NCI-H1930 (cell line): ENCODE data around the gene KSR1.
"Not testable (repeated sequence)": the region's sequence is repeated elsewhere in the genome, so short reads cannot be mapped to it uniquely, and the experiment has no call there.

Experiments used
- DNase-seq, 2 experiments: peaks; one replicate each; lab custom pipeline; 2025; lab: John Stamatoyannopoulos, UW

KSR1 gene

DNA sequence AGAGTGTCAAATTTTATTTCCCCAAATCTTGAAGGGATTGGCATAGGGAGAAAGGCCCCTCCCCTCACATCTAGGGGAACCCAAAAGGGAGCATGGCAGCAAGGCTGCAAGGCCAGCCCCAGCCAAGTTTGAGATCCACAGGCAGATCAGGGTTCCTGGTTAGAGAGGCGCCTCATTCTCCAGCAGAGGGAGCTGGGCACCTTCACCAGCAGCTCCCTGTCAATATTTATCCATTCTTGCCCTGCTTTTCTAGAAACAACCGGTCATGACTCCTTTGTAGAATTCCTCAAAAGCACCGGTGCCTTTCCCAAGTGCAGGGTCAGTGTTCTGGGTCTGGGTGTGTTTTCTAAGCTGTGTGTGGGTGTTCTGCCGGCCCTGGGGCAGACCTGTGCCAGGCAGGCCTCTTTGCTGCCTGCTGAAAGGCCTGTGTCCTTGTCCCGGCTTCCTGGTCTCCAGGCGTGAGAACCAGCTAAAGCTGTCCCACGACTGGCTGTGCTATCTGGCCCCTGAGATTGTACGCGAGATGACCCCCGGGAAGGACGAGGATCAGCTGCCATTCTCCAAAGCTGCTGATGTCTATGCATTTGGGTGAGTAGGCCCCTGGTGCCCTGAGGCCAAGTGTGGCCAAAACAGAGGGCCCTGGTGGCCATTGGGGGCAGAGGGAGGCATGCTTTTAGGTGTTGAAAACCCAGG, 153.5 kb downstream of the KSR1 start:
- no peak for DNase-seq

DNA sequence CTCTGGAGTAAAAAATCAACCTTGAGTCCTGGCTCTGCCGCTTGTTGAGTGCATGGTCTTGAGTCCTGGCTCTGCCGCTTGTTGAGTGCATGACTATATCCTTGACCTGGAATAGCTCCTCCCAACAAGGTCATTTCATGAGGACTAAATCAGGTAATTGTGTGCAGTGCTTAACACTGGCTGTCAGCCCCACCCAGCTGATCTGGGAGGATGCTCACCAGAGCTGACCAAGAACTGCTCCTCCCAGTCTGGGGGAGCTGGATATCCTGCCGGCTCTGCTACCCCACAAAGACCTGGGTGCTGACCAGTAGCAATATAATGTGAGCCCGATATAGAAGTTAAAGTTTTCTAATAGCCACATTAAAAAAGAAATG, 154.0 kb downstream of the KSR1 start:
- DNase-seq: no peak

DNA sequence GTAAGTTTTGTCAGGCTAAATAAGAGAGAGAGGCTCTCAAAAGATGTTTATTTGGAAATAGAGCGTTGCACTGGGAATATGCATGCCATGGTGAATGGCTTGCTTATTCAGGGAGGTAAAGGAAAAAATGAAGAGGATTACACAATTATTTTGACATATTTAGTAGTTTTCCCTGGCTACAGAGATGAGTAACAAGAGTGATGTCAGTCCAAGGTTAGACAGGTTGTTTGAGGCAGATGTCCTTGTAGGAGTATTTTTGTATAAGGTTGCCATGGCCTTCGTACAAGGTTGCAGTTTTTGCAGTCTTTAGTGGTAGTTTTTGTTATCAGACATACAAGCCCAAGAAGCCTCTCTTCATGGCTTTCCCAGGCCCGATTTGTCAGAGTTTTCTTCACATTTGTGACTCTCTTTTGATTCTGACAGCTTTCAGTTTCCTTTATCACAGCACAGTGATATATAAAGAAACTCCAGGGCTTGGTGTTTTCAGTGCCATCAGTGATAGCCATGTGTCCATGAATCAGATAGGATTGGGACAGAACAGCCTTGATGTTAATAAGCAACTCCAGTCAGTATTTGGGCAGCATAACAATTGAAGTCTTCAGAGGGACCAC, 156.0 kb downstream of the KSR1 start:
- DNase-seq: no peak

DNA sequence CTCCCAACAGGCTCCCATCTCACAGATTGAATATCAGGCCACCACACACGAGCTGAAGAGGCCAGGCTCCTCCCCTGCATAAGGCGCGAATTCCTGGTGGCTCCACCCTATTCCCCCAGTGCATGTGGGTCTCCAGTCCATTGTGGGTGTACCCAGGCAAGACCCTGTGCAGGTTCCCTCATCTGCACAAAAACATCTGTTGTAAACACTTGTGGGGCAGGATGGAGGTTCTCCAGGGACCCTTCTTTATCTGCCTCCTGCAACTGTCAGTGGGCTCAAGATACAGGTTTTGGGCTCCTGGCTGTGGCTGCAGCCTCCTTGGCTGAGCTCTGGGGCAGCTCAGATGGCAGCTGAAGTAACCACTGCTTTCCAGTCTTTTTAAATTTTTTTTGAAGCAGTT, 157.2 kb downstream of the KSR1 start:
- DNase-seq: no peak

DNA sequence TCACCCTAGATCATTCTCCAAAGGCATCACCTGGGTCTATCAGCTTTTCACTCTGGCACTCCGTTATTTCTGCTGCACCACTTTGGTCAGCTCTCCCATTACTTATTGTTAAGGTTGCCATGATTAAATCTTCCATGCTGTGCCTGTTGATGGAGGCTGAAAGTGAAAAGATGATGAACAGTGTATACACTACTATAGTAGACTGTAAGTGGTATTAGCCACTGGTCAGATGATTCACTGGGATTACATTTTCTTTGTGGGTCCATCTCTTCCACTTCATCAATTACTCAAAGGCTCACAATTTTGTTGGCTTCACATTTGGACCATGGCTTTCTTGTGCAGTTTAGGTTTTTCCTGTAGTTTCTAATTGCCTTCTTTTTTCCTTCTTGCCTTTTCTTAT, 158.9 kb downstream of the KSR1 start:
- DNase-seq: no peak

DNA sequence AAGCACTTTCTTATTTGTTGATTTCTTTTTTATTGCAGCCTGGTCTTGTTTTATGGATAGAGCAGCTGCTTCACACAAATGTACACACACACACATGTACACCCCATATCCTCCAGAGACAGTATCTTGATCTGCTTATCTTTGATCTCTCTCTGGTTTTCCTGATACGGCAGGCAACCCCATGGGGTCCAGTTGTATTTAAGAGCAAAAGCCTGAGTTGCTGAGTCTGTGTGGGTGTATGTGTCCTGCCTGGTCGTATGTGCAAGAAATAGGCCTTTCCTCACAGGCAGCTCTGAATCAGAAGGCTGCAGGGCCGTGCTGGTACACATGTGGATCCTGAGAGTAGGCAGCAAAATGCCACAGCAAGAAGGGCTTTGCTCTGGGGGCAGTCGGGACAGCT, 160.2 kb downstream of the KSR1 start:
- DNase-seq: no peak

DNA sequence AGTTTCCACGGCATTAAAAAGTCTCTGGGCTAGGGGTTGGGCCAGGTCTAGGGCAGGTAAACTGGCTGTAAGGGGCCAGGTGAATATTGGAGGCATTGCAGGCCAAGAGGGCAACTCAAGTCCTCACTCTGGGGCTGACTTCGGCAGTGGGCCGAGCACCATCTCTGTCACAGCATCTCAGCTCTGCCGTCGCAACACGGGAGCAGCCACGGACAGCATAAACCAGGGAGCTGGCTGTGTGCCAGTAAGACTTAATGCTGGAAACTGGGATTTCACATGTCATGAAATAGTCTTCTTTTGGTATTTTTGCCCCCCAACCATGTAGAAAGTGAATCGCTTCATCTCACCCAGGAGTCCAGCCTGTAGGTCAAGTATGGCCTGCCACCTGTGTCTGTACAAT, 162.2 kb downstream of the KSR1 start:
- DNase-seq: no peak

DNA sequence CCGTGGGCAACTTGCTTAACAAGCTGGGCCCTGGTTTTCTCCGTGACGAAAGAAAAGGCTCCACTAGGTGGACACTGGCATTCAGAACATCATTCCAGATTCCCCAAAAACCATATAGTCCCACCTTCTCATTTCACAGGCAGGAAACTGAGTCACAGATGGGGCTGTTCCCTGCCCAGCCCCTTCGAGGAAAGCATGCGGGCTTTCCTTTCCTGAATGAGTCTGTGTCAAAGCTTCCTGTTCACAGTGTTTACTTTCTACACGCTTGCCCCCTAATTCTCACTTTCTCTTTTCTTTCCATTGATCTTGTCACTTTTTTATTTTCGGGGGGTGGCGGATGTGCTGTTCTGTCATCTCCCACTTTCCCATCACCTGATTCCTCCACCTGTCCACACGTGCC, 164.5 kb downstream of the KSR1 start:
- no peak for DNase-seq

DNA sequence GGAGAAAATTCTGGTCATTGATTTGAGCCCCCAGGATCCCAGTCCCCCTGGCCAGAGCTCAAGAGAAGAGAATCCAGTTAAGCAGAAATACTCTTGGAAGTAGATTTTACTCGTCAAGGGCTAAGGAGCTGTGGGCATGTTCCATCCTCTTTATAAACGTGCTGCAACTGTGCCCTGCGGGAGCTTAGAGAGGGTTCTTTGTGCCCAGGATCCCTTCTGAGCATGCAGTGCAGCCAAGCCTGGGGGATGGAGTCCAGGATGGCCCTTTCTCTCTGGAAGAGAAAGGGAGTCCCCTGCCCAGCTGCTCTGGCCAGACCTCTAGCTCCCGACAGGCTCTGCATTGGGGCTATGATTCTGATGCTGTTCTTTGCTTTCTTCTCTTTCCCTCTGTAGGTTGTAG, 165.3 kb downstream of the KSR1 start:
- DNase-seq: no peak

DNA sequence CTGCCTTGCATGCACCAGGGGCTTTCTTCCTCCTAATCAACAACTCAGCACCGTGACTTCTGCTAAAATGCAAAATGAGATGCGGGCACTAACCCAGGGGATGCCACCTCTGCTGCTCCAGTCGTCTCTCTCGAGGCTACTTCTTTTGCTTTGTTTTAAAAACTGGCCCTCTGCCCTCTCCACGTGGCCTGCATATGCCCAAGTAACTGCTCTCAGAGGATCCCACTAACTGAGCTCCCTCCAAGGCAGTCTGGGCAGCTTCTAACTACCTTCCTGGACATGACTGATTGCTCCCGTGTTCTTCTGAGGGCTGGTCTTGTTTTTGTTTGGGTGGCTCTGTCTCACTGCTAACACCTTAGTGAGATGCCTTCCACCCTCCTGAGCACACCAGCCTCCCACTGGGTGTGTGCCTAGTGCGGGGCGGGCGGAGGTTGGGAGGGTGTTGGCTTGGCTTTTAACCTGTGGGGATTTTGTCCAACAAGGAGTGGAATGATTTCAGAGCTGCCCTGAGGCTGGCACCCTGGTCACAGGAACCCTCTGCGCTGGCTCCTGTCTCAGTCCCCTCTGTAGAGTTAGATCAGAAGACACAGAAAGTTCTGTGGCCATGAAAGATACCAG, 165.8 kb downstream of the KSR1 start:
- no peak for DNase-seq

DNA sequence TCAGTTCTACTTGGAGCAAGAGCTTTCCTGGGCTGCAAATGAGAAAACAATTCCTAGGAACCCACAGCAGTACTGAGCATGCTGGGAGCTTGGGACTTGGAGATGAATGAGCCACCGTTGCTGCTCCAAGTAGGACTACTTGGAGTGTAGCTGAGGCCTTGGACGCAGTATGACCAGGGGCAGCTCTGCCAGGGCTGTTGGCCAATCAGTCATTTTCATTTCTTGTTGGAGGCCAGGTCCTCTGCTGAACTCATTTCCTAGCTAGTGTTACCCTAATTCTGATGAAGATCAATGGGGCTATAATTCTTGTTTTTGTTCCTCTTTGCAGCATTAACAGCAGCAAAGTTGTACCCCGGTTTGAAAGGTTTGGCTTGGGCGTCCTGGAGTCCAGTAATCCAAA, 166.7 kb downstream of the KSR1 start:
- no peak for DNase-seq

DNA sequence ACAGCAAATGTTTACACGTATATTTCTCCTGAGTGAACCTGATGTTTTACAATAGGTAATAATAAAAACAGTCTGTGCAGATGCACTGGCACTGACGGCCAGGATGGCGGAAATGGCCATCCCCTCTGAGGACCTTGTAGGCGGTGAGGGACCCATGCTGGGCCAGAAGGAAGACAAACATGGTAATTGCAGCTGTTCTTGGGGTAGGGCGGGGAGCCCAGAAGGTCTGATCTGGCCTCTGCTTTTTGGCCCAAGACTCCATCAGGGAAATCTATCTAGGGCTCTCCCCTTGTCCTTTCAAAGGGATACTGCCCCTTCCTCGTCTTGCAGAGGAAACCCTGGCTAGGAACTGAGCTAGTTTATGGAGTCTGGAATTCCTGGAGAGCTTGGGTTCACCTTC, 167.4 kb downstream of the KSR1 start:
- DNase-seq: no peak

DNA sequence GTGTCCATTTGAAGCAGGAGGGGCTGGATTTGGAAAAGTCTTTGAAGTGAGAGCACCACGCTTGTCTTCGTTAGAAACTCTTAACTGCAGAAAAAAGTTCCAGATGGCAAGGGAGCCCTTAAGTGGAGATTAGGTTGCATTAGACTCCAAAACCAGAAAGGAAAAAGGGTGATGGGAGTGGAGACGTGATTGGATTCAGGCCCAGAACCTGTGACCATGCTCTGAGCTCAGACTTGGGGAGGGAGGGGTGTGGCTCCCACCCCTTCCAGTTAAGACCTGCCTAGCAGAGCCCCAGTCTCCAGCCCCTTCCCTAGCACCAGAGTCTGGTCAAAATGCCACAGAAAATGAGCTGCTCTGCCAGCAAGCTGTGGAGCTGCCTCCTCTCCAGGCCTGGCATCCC, 168.3 kb downstream of the KSR1 start:
- DNase-seq: no peak

DNA sequence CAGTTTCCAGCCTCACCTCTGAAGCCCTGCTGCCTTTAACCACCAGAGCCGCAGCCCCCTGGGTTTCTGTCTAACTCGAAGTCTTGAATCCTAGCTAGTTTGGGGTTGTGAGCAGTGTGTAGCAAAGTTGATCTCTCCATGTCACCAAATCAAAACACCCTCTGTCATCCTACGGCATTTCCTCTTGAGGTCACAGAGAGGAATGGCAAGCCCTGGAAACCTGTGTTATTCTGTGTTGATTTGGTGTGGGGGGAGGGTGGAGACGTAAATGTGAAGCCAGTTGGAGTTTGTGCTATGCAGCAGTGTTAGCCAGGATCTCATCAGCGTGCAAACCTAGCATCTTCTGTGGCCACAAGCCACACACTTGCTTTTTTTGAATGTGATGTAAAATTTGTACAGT, 169.6 kb downstream of the KSR1 start:
- no peak for DNase-seq

DNA sequence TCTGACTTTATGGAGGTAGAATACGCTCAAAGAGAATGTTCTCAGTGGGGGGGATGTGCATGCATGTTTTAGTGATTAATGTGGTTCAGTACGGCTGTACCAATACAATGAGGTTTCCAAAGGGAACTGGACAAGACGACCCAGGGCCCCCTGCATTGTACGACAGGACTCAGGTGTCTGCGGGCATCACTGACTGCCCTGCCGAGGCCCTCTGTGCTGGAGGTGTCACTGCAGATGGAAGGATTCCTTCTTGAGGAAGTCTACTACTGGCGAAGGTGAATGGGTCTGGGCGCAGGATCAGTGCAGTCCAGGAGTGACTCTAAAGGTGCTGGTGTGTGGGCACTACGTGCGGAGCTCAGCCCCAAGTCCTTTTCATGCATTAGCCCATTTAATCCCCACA, 171.3 kb downstream of the KSR1 start:
- no peak for DNase-seq

DNA sequence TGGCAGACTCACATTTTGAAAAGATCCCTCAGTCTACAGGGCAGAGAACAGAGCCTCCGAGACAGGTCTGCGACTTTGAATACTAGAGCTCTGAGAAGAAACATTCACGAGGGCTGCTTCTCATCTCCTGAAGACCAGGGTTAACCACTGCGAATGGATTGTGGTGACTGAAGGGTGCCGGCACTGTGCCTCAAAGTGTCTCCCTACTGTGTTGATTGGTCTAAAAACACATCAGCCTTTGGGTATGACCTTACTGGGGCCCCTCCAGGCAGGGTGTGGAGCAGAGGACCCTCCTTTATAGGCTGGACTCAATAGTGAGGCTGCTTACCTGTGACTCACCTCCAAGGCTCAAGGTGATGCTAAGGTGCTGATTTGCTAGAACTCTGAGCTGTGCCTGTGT, 172.1 kb downstream of the KSR1 start:
- no peak for DNase-seq

DNA sequence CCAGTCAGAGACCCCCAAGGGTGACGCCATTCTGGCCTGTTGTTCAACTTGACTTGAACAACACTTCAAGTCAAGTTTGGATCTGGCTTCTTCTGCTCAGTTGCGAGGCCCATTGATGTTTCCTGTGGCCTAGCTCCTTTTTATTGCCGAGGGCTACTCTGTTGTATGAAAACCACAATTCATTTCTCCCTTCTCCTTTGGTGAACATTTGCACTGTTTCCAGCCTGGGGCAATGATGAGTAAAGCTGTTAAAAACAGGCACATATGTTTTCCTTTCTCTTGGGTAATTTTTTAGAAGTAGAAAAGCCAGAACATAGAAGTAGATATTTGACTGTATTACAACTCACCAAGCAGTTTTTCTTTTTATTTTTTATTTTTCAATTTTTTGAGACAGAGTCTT, 173.0 kb downstream of the KSR1 start:
- not testable (repeated sequence) for DNase-seq

DNA sequence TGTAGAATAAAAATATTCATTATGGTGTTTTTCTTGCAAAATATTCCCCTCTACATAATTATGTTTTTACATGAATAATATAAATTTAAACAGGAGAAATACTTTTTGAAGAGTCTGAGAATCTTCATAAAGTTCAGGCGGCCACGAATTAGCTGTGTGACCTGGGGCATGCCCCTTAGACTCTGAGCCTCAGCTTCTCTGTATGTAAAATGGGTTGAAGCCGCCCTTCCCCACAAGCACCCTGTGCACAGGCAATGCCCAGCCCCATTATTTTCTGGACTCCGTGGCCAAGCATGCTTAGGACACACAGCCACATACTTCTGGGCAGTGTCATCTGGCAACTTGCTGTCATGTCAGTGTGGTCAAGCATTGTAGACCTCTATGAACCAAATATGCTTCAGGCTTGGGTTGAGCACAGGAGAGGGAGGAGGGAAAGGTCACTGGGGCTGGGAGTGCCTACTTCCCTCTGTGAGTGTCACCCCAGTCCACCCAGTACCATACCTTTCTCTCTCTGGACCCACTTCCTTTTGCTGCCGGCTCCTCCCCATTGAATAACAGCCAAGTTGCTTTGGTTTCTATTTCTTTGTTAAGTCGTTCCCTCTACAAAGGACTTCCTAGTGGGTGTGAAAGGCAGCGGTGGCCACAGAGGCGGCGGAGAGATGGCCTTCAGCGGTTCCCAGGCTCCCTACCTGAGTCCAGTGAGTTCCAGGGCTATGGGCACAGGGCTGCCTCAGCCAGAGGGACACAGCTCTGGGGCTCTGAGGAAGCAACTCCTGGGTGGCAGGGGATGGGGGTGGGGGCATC, 174.6 kb downstream of the KSR1 start, which contains the start of gene LGALS9:
TSS of gene LGALS9 (plus strand) at position 582 of the 804 bp plus-strand sequence. CDS start at position 660, 78 bp downstream.
- DNase-seq: no peak

DNA sequence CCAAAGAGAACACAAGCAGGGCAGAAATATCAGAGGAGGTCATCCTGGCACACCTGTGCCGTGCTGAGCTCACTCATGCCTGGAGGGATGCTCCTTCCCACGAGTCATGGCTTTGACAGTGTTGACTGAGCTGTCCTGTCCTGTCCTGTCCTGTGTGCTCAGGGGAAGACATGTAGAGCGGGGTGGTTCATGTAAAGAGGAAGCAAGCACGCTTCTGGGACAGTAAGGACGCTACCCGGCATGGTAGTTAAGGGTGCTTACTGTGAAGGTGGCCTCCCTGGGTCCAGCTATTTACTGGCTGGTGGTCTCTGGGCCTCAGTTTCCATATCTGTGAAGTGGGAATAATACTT, 175.1 kb downstream of the KSR1 start:
- no peak for DNase-seq

DNA sequence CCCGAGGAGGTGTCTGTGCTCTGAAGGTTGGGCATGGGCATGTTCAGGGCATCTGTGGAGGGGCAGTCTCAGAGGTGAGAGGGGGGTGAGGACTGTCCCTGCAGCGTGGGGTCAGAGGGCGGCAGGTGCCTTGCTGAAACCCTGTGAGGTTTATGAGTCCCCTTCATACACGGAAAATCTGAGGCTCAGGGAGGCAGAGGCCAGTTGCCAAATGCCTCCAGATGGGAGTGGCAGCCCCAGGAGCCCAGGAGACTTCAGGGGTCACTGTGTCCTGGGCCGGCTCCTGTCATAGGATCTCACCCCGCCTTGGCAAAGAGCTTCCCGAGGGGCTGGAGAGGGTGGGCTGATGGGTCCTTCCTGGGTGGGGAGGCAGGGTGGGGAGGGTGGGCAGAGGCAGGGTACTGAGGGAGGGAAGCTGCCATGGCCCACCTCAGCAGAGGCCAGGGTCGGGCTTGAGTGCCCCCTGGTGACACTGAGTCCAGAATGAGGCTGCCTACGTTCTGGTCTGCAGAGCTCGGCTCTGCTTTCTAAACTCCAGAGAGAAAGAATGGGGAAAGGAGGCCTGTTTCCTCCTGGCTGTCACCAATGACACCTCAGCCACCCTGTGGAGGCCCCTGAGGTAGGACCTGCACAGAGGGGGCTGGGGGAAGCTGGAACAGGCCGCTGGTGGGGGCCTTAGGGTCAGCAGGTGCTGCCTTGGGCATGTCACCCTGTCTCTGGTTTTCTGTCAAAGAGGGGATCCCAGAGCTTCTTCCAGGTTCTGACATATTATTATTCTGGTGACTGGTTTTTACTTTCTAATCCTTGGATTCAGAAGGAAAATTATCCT, 175.9 kb downstream of the KSR1 start:
- DNase-seq: no peak

DNA sequence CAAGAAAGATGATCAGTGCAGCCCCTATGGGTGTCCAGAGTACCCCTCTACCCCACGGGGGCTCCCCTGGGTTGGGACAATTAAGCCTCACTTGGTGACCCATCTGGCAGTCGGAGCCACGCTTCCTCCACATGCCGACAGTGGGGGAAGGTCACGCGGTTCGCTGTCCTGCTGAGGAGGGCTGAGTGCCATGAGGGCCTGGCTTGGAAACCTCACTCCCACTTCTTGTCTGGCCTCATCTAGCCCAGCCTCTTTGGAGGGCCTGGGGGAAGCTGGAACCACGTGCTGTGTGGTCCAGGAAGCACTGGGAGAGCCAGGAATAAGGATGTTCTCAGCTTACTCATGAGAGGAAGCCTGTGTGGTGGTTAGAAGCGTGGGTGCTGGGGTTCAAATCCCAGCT, 176.5 kb downstream of the KSR1 start:
- not testable (repeated sequence) for DNase-seq
